ENCODE results near the gene HAO1.

HAO1 gene

GRCh38 chr20:7940341-7940740, at the start of gene HAO1:
HAO1 (minus strand) TSS chr20:7940458; CDS start chr20:7940422, 36 bp downstream.
- Histone ChIP-seq H3K9ac (ENCODE audit: low read depth, low read length) (no peak within 1 kb of the TSS), H3K36me3 (ENCODE audit: control insufficient read depth, insufficient read depth, low read length) (no peaks in the 10 kb centered on the region), H3K9me3 (ENCODE audit: control insufficient read depth, insufficient read depth, low read length) (peaks cover 6% of the 10 kb centered on the region), H3K4me1 (ENCODE audit: control insufficient read depth, insufficient read depth, low read length) (no peaks in the 10 kb centered on the region), H3K27me3 (ENCODE audit: control insufficient read depth, insufficient read depth, low read length) (no peaks in the 10 kb centered on the region), H3K4me3 (ENCODE audit: low read depth, low read length) (no peak within 1 kb of the TSS)

- no peaks in the 10 kb centered on the region for H3K27me3 ChIP-seq (ENCODE audit: control insufficient read depth, insufficient read depth, low read length)
Measured at GRCh38 chr20:7989379-7989778, 49.1 kb upstream of the HAO1 start.

GRCh38 chr20:7985916-7986315, 45.7 kb upstream of the HAO1 start:
- Histone ChIP-seq H3K4me1 (ENCODE audit: control insufficient read depth, insufficient read depth, low read length) (peaks cover 4% of the 10 kb centered on the region), H3K4me3 (ENCODE audit: low read depth, low read length) (no peak overlapping the region), H3K27me3 (ENCODE audit: control insufficient read depth, insufficient read depth, low read length) (no peaks in the 10 kb centered on the region), H3K9me3 (ENCODE audit: control insufficient read depth, insufficient read depth, low read length) (no peaks in the 10 kb centered on the region), H3K36me3 (ENCODE audit: control insufficient read depth, insufficient read depth, low read length) (no peaks in the 10 kb centered on the region), H3K9ac (ENCODE audit: low read depth, low read length) (no peak overlapping the region)

More at GRCh38 chr20:7989379-7989778, 49.1 kb upstream of the HAO1 start:
- no peaks in the 10 kb centered on the region for H3K9me3 ChIP-seq (ENCODE audit: control insufficient read depth, insufficient read depth, low read length)
- no peaks in the 10 kb centered on the region for H3K4me1 ChIP-seq (ENCODE audit: control insufficient read depth, insufficient read depth, low read length)
- H3K4me3 ChIP-seq (ENCODE audit: low read depth, low read length) = no peak overlapping the region
- no peaks in the 10 kb centered on the region for H3K36me3 ChIP-seq (ENCODE audit: control insufficient read depth, insufficient read depth, low read length)
- H3K9ac ChIP-seq (ENCODE audit: low read depth, low read length) = no peak overlapping the region

DNA sequence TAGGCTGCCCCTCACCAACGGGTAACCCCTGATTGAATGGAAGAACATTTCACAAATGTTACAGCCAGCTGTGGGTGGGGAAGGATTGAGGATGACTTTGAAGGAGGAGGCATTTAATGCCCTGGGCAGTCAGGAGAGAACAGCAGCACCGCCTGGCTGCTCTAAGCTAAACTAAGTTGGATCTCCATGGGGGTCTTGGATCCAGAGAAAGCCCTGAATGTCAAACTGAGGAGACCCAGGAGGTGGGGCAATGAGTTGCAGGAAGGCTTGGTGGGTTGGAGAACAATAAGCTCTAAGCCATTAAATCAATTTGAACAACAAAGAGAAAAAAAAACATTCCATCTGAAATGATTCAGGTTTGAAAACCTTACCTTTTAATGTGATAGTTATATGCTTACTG, 43.9 kb upstream of the HAO1 start:
- no peaks in the 10 kb centered on the region for H3K27me3 ChIP-seq (ENCODE audit: control insufficient read depth, insufficient read depth, low read length)
- H3K9ac ChIP-seq (ENCODE audit: low read depth, low read length) = no peak overlapping the region
- no peak overlapping the region for H3K4me3 ChIP-seq (ENCODE audit: low read depth, low read length)
- peaks cover 4% of the 10 kb centered on the region for H3K4me1 ChIP-seq (ENCODE audit: control insufficient read depth, insufficient read depth, low read length)
- H3K9me3 ChIP-seq (ENCODE audit: control insufficient read depth, insufficient read depth, low read length) = no peaks in the 10 kb centered on the region
- no peaks in the 10 kb centered on the region for H3K36me3 ChIP-seq (ENCODE audit: control insufficient read depth, insufficient read depth, low read length)

DNA sequence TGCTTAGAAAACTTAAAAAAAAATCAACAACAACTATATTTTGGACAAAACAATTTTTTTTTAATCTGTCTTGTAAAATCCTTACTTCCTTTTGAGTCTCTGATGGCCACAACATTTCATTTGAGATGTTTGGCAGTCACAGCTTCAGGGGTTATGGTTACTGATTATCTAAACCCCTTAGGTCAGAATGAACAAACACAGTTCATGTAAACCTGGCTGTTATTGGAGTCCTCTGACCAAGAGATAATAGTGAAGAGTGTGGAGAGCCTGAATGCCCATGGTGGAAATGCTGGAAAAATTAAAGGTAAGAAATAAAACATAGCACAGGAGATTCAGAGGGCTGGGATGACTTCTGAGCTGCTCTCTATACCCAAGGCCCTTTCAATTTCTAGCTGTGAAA, 41.1 kb upstream of the HAO1 start:
- Histone ChIP-seq H3K4me3 (ENCODE audit: low read depth, low read length) (no peak overlapping the region), H3K9ac (ENCODE audit: low read depth, low read length) (no peak overlapping the region), H3K27me3 (ENCODE audit: control insufficient read depth, insufficient read depth, low read length) (no peaks in the 10 kb centered on the region), H3K4me1 (ENCODE audit: control insufficient read depth, insufficient read depth, low read length) (peaks cover 4% of the 10 kb centered on the region), H3K9me3 (ENCODE audit: control insufficient read depth, insufficient read depth, low read length) (no peaks in the 10 kb centered on the region), H3K36me3 (ENCODE audit: control insufficient read depth, insufficient read depth, low read length) (no peaks in the 10 kb centered on the region)

GRCh38 chr20:7980332-7981046, 40.2 kb upstream of the HAO1 start:
- Histone ChIP-seq H3K27me3 (ENCODE audit: control insufficient read depth, insufficient read depth, low read length) (no peaks in the 10 kb centered on the region), H3K9ac (ENCODE audit: low read depth, low read length) (no peak overlapping the region), H3K4me3 (ENCODE audit: low read depth, low read length) (no peak overlapping the region), H3K9me3 (ENCODE audit: control insufficient read depth, insufficient read depth, low read length) (no peaks in the 10 kb centered on the region), H3K36me3 (ENCODE audit: control insufficient read depth, insufficient read depth, low read length) (no peaks in the 10 kb centered on the region), H3K4me1 (ENCODE audit: control insufficient read depth, insufficient read depth, low read length) (peaks cover 4% of the 10 kb centered on the region)

- Histone ChIP-seq H3K27me3 (ENCODE audit: control insufficient read depth, insufficient read depth, low read length) (no peaks in the 10 kb centered on the region), H3K9ac (ENCODE audit: low read depth, low read length) (no peak overlapping the region), H3K4me3 (ENCODE audit: low read depth, low read length) (no peak overlapping the region), H3K9me3 (ENCODE audit: control insufficient read depth, insufficient read depth, low read length) (no peaks in the 10 kb centered on the region), H3K36me3 (ENCODE audit: control insufficient read depth, insufficient read depth, low read length) (no peaks in the 10 kb centered on the region), H3K4me1 (ENCODE audit: control insufficient read depth, insufficient read depth, low read length) (no peaks in the 10 kb centered on the region)
Measured at GRCh38 chr20:7977709-7978108, 37.5 kb upstream of the HAO1 start.

GRCh38 chr20:7975851-7976414, 35.7 kb upstream of the HAO1 start:
- no peaks in the 10 kb centered on the region for H3K36me3 ChIP-seq (ENCODE audit: control insufficient read depth, insufficient read depth, low read length)
- H3K27me3 ChIP-seq (ENCODE audit: control insufficient read depth, insufficient read depth, low read length) = no peaks in the 10 kb centered on the region
- H3K9ac ChIP-seq (ENCODE audit: low read depth, low read length) = no peak overlapping the region
- H3K4me1 ChIP-seq (ENCODE audit: control insufficient read depth, insufficient read depth, low read length) = no peaks in the 10 kb centered on the region
- H3K4me3 ChIP-seq (ENCODE audit: low read depth, low read length) = no peak overlapping the region
- no peaks in the 10 kb centered on the region for H3K9me3 ChIP-seq (ENCODE audit: control insufficient read depth, insufficient read depth, low read length)

DNA sequence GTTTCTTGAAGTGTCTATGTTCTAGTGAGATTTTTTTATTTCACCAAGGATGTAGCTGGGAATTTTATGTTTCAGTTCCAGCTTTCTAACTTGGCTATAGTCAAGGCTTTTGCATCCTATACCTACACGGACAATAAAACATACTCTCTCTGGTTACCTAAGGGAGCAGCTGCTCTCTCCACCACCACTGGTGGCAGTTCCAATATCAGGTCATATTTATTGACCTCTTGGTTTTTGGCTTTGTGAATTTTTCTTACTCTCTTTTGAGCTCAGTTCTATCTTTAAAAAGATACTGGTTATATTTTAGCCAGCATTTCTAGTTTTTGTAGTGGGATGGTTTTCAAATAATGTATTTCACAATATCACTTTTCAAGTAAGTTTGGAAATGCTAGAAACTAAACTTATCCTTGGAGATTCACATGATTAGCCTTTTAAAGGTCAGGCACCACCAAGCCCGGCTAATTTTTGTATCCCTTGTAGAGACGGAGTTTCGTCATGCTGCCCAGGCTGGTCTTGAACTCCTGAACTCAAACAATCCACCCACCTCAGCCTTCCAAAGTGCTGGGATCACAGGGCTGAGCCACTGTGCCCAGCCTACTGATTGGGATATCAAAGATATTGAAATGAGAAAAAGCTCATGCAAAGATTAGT, 34.7 kb upstream of the HAO1 start:
- H3K27me3 ChIP-seq (ENCODE audit: control insufficient read depth, insufficient read depth, low read length) = no peaks in the 10 kb centered on the region
- no peaks in the 10 kb centered on the region for H3K4me1 ChIP-seq (ENCODE audit: control insufficient read depth, insufficient read depth, low read length)
- no peak overlapping the region for H3K9ac ChIP-seq (ENCODE audit: low read depth, low read length)
- H3K4me3 ChIP-seq (ENCODE audit: low read depth, low read length) = no peak overlapping the region
- H3K36me3 ChIP-seq (ENCODE audit: control insufficient read depth, insufficient read depth, low read length) = no peaks in the 10 kb centered on the region
- H3K9me3 ChIP-seq (ENCODE audit: control insufficient read depth, insufficient read depth, low read length) = no peaks in the 10 kb centered on the region

DNA sequence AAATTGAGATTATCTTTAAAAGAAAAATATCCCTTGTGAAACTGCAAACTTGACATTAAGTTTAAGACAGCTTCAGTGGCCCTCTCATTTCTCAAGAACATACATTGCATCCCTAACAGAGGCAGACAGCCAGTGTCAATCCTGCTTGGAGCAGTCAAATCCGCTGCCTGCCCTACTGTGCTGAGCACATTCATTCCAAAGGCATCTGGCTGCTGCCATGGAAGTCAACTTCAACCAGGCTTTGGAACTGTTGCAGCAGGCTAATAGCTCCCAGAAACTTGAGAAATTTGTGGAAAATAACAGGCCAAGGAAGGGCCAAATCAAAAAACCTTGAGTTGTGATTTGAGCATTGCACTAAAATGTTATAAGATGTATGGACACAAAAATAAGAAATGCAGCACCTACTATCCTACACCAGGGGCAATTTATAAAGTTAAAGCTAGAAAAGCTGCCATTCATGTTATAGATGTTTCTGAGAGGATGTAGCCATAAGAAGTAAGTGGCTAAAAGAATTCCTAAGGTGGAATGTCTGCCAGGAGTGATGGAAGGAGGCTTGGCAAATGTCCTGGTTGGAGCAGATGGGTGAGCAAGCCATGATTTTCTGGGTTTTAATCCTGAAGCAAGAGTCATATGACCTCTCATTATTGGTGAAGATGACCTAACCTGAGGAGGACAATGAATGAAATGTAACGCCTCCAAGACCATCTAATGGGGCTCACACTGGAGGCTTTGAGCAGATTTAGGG, 31.4 kb upstream of the HAO1 start:
- H3K9ac ChIP-seq (ENCODE audit: low read depth, low read length) = no peak overlapping the region
- no peaks in the 10 kb centered on the region for H3K9me3 ChIP-seq (ENCODE audit: control insufficient read depth, insufficient read depth, low read length)
- no peaks in the 10 kb centered on the region for H3K27me3 ChIP-seq (ENCODE audit: control insufficient read depth, insufficient read depth, low read length)
- H3K36me3 ChIP-seq (ENCODE audit: control insufficient read depth, insufficient read depth, low read length) = no peaks in the 10 kb centered on the region
- no peak overlapping the region for H3K4me3 ChIP-seq (ENCODE audit: low read depth, low read length)
- H3K4me1 ChIP-seq (ENCODE audit: control insufficient read depth, insufficient read depth, low read length) = no peaks in the 10 kb centered on the region

- Histone ChIP-seq H3K36me3 (ENCODE audit: control insufficient read depth, insufficient read depth, low read length) (no peaks in the 10 kb centered on the region), H3K9ac (ENCODE audit: low read depth, low read length) (no peak overlapping the region), H3K4me3 (ENCODE audit: low read depth, low read length) (no peak overlapping the region), H3K4me1 (ENCODE audit: control insufficient read depth, insufficient read depth, low read length) (no peaks in the 10 kb centered on the region), H3K9me3 (ENCODE audit: control insufficient read depth, insufficient read depth, low read length) (no peaks in the 10 kb centered on the region), H3K27me3 (ENCODE audit: control insufficient read depth, insufficient read depth, low read length) (no peaks in the 10 kb centered on the region)
Measured at GRCh38 chr20:7967199-7967844, 27.1 kb upstream of the HAO1 start.
